ENCODE data around the gene MSANTD3.

DNA sequence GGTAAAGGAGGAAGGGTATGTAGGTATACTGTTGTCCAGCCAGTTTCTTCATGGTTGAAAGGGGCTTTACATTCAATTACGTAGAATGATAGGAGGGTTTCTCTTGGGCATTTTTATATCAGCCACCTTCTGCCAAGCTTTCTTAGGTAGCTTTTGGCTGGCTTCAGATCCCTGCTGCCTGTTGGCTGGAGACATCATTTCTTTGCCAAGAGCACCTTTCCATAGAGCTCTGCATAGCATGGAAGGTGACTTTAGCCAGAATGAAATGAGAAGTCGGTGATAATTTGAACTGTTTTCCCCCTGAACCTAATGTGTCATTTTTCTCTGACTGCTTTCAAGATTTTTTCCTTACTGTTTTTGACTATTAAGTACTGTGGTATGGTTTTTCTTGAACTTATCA is 72.9 kb downstream of the MSANTD3 start:
- TF ChIP-seq POLR2A (IDR thresholded peaks at IDR 0.05; ENCODE audit: low read length) (no peak), GATA1 (IDR thresholded peaks at IDR 0.05; ENCODE audit: low read depth, low read length) (no peak)

All from erythroblast (primary cell).